ENCODE measurements around the gene PCNX1.

DNA sequence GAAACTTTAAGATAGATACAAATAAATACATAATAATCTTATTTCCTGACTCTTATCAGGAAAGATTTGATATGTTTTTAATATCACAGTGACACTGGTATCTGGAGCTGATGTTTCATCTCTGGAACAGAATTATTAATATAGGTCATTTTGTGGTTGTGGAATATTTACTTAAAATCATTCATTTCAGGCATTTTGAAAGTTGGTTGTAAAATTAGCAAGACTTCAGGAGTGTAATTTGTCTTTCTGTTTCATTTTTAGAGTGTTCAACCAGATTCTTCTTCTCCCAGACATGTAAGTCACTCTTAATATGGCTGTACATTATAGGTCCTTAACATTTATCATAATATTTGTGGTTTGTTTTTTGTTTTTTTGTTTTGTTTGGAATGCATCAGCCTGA, 115.7 kb downstream of the PCNX1 start:
- no peak for TF ChIP-seq POLR2AphosphoS5 (IDR thresholded peaks at IDR 0.05; ENCODE audit: low read depth, low read length)
- no peak for TF ChIP-seq TAF1 (IDR thresholded peaks at IDR 0.05; ENCODE audit: borderline replicate concordance, insufficient read depth, low read length)

Measured in PFSK-1 (cell line).